Liver (tissue), 3 donors: ENCODE results near the gene EHMT1.

Experiments used
- CTCF ChIP-seq: fragments of 150-350 bp; IDR thresholded peaks from 2 replicates; pipeline ENCODE4 v1.5.1; 2017; ENCODE audit warnings: improper control_type of control experiment, low read depth, low read length; ENCODE audit not compliant: missing input control
- HNF4G ChIP-seq: IDR thresholded peaks from 2 replicates; pipeline ENCODE4 v1.6.1; 2016; ENCODE audit warnings: antibody characterized with exemption
- MAX ChIP-seq: IDR thresholded peaks from 2 replicates; pipeline ENCODE4 v1.6.1; 2016; ENCODE audit warnings: antibody characterized with exemption
- TAF1 ChIP-seq: conservative IDR thresholded peaks from 2 replicates; pipeline ENCODE4 v1.6.1; 2016; ENCODE audit warnings: antibody characterized with exemption, mild to moderate bottlenecking
- donor health status: healthy.
- donor health status: healthy.

GRCh38 chr9:137879052-137879451 is 260.2 kb downstream of the EHMT1 start:
- TF ChIP-seq CTCF = no peak
- TF ChIP-seq HNF4G = no peak
- TF ChIP-seq TAF1 = no peak
- no peak for TF ChIP-seq MAX
